K562 (cell line): ENCODE data around the gene PROKR1. TPM values are rescaled to one million over a fixed set of nuclear protein-coding genes. Genes with fewer than 3 reads are reported as not detected.

ENCODE experiments used
- ATAC-seq: fragments of 200-7000 bp; cut with Tn5 transposase; 3 replicates; pipeline ENCODE4 v1.9.1; 2020; ENCODE audit warnings: moderate library complexity
- BruUV-seq: library from RNA; stranded (reverse); fragments of 400-500 nt; replicated peaks from 2 replicates; lab custom pipeline; 2021; lab: Mats Ljungman, UMichigan
- CTCF ChIA-PET: fragments of 300-600 bp; formaldehyde crosslinking; extraction: SDS; loops from one replicate; lab custom pipeline; 2021; ENCODE audit warnings: low intra/inter-chr PET ratio; lab: Yijun Ruan, JAX
- POLR2A ChIA-PET: fragments of 300-600, 350-650 bp; sonication (Branson Sonifier 250); formaldehyde crosslinking; extraction: SDS; loops from one replicate; lab custom pipeline; 2021; ENCODE audit warnings: antibody characterized with exemption, inconsistent platforms; lab: Yijun Ruan, JAX
- DNase-seq, 4 experiments: peaks; one replicate each; pipeline versions ENCODE4 v3.0.0 to v3.0.0-alpha.2; 2011 to 2018; ENCODE audit warnings: low spot score in 3 of 4, mixed read lengths in 3 of 4; ENCODE audit errors: extremely low read depth in 1 of 4
- FAIRE-seq: peaks from 2 replicates; lab custom pipeline; 2011; peaks lifted over from hg19 to GRCh38; lab: Jason Lieb, UNC
- H2AFZ ChIP-seq: 2 replicates; pipeline ENCODE4 v1.6.0; 2011; ENCODE audit warnings: low read depth, low read length, control low read depth, inconsistent platforms
- H3K27ac ChIP-seq: fragments of 200-600 bp; 3 replicates; pipeline ENCODE4 v1.8.0; 2011; ENCODE audit warnings: low read depth, mild to moderate bottlenecking, control low read depth, inconsistent platforms, low read length, moderate library complexity, mixed read lengths; ENCODE audit errors: extremely low read depth
- H3K27me3 ChIP-seq, 2 experiments: fragments of 300-600 bp in 1 of 2; 2 replicates in 1 of 2; 3 replicates in 1 of 2; pipeline versions ENCODE4 v1.6.0 to v1.8.0; 2011; ENCODE audit warnings: inconsistent platforms in 2 of 2, low read length in 2 of 2, mild to moderate bottlenecking in 1 of 2, mixed read lengths in 1 of 2, moderate library complexity in 1 of 2; ENCODE audit not compliant: control insufficient read depth in 2 of 2, insufficient read depth in 2 of 2
- H3K36me3 ChIP-seq: fragments of 300-600 bp; 3 replicates; pipeline ENCODE4 v1.8.0; 2011; ENCODE audit warnings: mild to moderate bottlenecking, low read length, inconsistent platforms; ENCODE audit not compliant: control insufficient read depth, insufficient read depth
- H3K4me1 ChIP-seq, 2 experiments: fragments of 200-600 bp in 1 of 2; replicated peaks in 1 of 2; 2 replicates in 1 of 2; 3 replicates in 1 of 2; pipeline versions ENCODE4 v1.5.1 to v1.8.0; 2011; ENCODE audit warnings: inconsistent platforms in 2 of 2, low read length in 2 of 2, mild to moderate bottlenecking in 1 of 2, mixed read lengths in 1 of 2, moderate library complexity in 1 of 2; ENCODE audit not compliant: control insufficient read depth in 2 of 2, insufficient read depth in 2 of 2
- H3K4me2 ChIP-seq: 2 replicates; pipeline ENCODE4 v1.6.1; 2011; ENCODE audit warnings: low read length, control low read depth, inconsistent platforms, mixed read lengths; ENCODE audit not compliant: insufficient read depth
- H3K4me3 ChIP-seq: fragments of 200-600 bp; sonication (generic), shearing (Covaris generic); 2 replicates; pipeline ENCODE4 v1.5.1; 2016; ENCODE audit warnings: control low read depth, inconsistent platforms
- H3K79me2 ChIP-seq: fragments of 200-600 bp; 3 replicates; pipeline ENCODE4 v1.8.0; 2011; ENCODE audit warnings: low read length, inconsistent platforms; ENCODE audit not compliant: control insufficient read depth, insufficient read depth
- H3K9ac ChIP-seq, 2 experiments: 2 replicates each; pipeline versions ENCODE4 v1.6.0 to v1.6.1; 2011; ENCODE audit warnings: low read depth in 2 of 2, low read length in 2 of 2, control low read depth in 1 of 2, inconsistent platforms in 1 of 2, mild to moderate bottlenecking in 1 of 2, mixed read lengths in 1 of 2; ENCODE audit not compliant: insufficient read depth in 1 of 2
- H3K9me1 ChIP-seq: one replicate; pipeline ENCODE4 v1.6.0; 2011; ENCODE audit warnings: inconsistent platforms, mild to moderate bottlenecking, low read length, moderate library complexity; ENCODE audit not compliant: control insufficient read depth, insufficient read depth
- H3K9me3 ChIP-seq: replicated peaks from 2 replicates; pipeline ENCODE4 v1.5.1; 2011; ENCODE audit warnings: low read depth, low read length, inconsistent platforms; ENCODE audit not compliant: control insufficient read depth, insufficient read depth
- H4K20me1 ChIP-seq: replicated peaks from 2 replicates; pipeline ENCODE4 v1.6.1; 2011; ENCODE audit warnings: low read length, inconsistent platforms, mixed read lengths; ENCODE audit not compliant: control insufficient read depth, insufficient read depth
- ATF3 ChIP-seq, 2 experiments: fragments of 450-650 bp in 1 of 2; sonication (generic) in 1 of 2; formaldehyde crosslinking in 1 of 2; IDR thresholded peaks in 1 of 2; conservative IDR thresholded peaks in 1 of 2; 2 replicates each; pipeline versions ENCODE4 v1.6.1 to v1.8.1; 2016 to 2023; ENCODE audit warnings: mild to moderate bottlenecking in 2 of 2, moderate library complexity in 2 of 2, inconsistent platforms in 1 of 2, missing genetic modification reagents in 1 of 2
- CHCHD3 ChIP-seq: fragments of 250-450 bp; sonication (Bioruptor Pico); IDR thresholded peaks from 2 replicates; pipeline ENCODE4 v2.1.2; 2022; ENCODE audit warnings: mild to moderate bottlenecking
- CHD1 ChIP-seq: fragments of 200-600 bp; sonication (generic); IDR thresholded peaks from one replicate; pipeline ENCODE4 v1.6.1; 2012; ENCODE audit warnings: mild to moderate bottlenecking, moderate library complexity, low read length, inconsistent platforms
- DPF2 ChIP-seq: fragments of 450-650 bp; IDR thresholded peaks from 2 replicates; pipeline ENCODE4 v1.6.1; 2016
- FOSL1 ChIP-seq: fragments of 200-800 bp; sonication (Bioruptor generic); conservative IDR thresholded peaks from 2 replicates; pipeline ENCODE4 v1.6.1; 2016; ENCODE audit warnings: missing genetic modification characterization, missing compliant biosample characterization
- GABPB2 ChIP-seq: fragments of 250-450 bp; sonication (Bioruptor Pico); conservative IDR thresholded peaks from 2 replicates; pipeline ENCODE4 v1.5.1; 2021; ENCODE audit warnings: mild to moderate bottlenecking
- HMGN3 ChIP-seq: IDR thresholded peaks from 2 replicates; pipeline ENCODE4 v1.6.1; 2011; ENCODE audit warnings: borderline replicate concordance, low read depth, mild to moderate bottlenecking, mixed read lengths, low read length; ENCODE audit not compliant: insufficient read length; ENCODE audit errors: extremely low read depth
- KDM5B ChIP-seq: fragments of 200-600 bp; sonication (generic); IDR thresholded peaks from 2 replicates; pipeline ENCODE4 v1.6.1; 2012; ENCODE audit warnings: low read depth, mild to moderate bottlenecking, moderate library complexity, low read length, control low read depth, inconsistent platforms; ENCODE audit not compliant: insufficient replicate concordance
- LCOR ChIP-seq: sonication (generic); formaldehyde crosslinking; IDR thresholded peaks from 2 replicates; pipeline ENCODE4 v1.8.0; 2022; ENCODE audit warnings: mild to moderate bottlenecking, missing genetic modification reagents
- MYNN ChIP-seq, 2 experiments: sonication (generic); formaldehyde crosslinking in 1 of 2; IDR thresholded peaks; 2 replicates each; pipeline versions ENCODE4 v1.5.0 to v1.6.1; 2016 to 2020; ENCODE audit warnings: antibody characterized with exemption in 1 of 2, missing genetic modification reagents in 1 of 2
- NRF1 ChIP-seq, 2 experiments: fragments of 450-650 bp; IDR thresholded peaks in 1 of 2; conservative IDR thresholded peaks in 1 of 2; 2 replicates each; pipeline ENCODE4 v1.6.1; 2014; ENCODE audit warnings: mild to moderate bottlenecking in 2 of 2
- RUNX1 ChIP-seq: sonication (generic); IDR thresholded peaks from 2 replicates; pipeline ENCODE4 v1.6.1; 2016; ENCODE audit warnings: antibody characterized with exemption, low read depth
- SMARCC2 ChIP-seq: fragments of 450-650 bp; IDR thresholded peaks from 2 replicates; pipeline ENCODE4 v1.6.1; 2017; ENCODE audit warnings: antibody characterized with exemption, moderate library complexity, mild to moderate bottlenecking, low read depth
- TAF15 ChIP-seq: fragments of 200-400 bp; formaldehyde crosslinking; IDR thresholded peaks from 2 replicates; pipeline ENCODE4 v1.6.1; 2017; ENCODE audit warnings: mild to moderate bottlenecking, low read depth, low read length, moderate library complexity
- YY1 ChIP-seq, 3 experiments: IDR thresholded peaks; 2 replicates each; pipeline ENCODE4 v1.6.1; 2011; ENCODE audit warnings: low read length in 2 of 3, mild to moderate bottlenecking in 2 of 3, moderate library complexity in 2 of 3, borderline replicate concordance in 1 of 3, control low read depth in 1 of 3, low read depth in 1 of 3; ENCODE audit not compliant: insufficient read depth in 3 of 3, insufficient replicate concordance in 2 of 3, control insufficient read depth in 1 of 3, insufficient read length in 1 of 3; ENCODE audit errors: extremely low read depth in 1 of 3
- ZC3H4 ChIP-seq: sonication (generic); formaldehyde crosslinking; IDR thresholded peaks from 2 replicates; pipeline ENCODE4 v1.9.0; 2021; ENCODE audit warnings: missing genetic modification reagents, borderline replicate concordance
- ZNF280B ChIP-seq: fragments of 250-450 bp; sonication (Bioruptor Pico); IDR thresholded peaks from 2 replicates; pipeline ENCODE4 v1.5.1; 2021; ENCODE audit warnings: mild to moderate bottlenecking
- ZNF384 ChIP-seq: IDR thresholded peaks from 2 replicates; pipeline ENCODE4 v1.6.1; 2012; ENCODE audit warnings: low read depth, low read length, improper control_type of control experiment
- ZNF696 ChIP-seq: fragments of 250-450 bp; sonication (Bioruptor Pico); conservative IDR thresholded peaks from 2 replicates; pipeline ENCODE4 v1.4.0; 2020; ENCODE audit warnings: mild to moderate bottlenecking, moderate library complexity
- WGBS: fragments of 100-300 bp; shearing (Covaris generic); methylation state at CpG from one replicate; pipeline ENCODE4 v1.1.6; 2016; ENCODE audit warnings: low coverage, mixed read lengths; ENCODE audit not compliant: insufficient coverage; ENCODE audit errors: missing lambda C conversion rate; 5-methylcytosine and 5-hydroxymethylcytosine counted together
- in situ Hi-C: fragments of 300-500 bp; cut with MboI; formaldehyde crosslinking; loops from 4 replicates; pipeline ENCODE4 v1.15.0; 2018; ENCODE audit warnings: inconsistent platforms, mixed read lengths
- intact Hi-C: fragments of 100-400 bp; cut with micrococcal nuclease; formaldehyde crosslinking; loops from 2 replicates; pipeline ENCODE4 v1.14.2; 2022
- polyA plus RNA-seq, 8 experiments: library from polyadenylated mRNA; depleted of rRNA in 4 of 8; stranded (reverse) in 5 of 8; unstranded in 3 of 8; fragments of >200 nt; fragmentation: Nextera tagmentation in 2 of 8; fragmentation: Illumina TruSeq in 1 of 8; extraction: Ambion mirVana in 2 of 8; extraction: Trizol in 1 of 8; gene quantifications; 2 replicates each; pipeline versions ENCODE4 v1.2.1 to v1.2.3, GENCODE V29; 2011 to 2014; ENCODE audit warnings: inconsistent platforms in 1 of 8, missing spikeins in 1 of 8
- total RNA-seq, 7 experiments: library from RNA; depleted of rRNA in 6 of 7; stranded (reverse); fragments of >200 nt in 6 of 7; fragmentation: Illumina TruSeq in 2 of 7; extraction: Trizol in 2 of 7; gene quantifications; 2 replicates each; pipeline versions ENCODE4 v1.2.1 to v1.2.3, GENCODE V29; 2011 to 2021; ENCODE audit warnings: low replicate concordance in 1 of 7

PROKR1 gene
- total and polyA plus RNA-seq, 9 of the 15 experiments (the other 6 are each of a cell fraction or from before 2014, with no cell fraction given), result 0.01 to 0.18 (median 0.09) TPM; not detected in 1

GRCh38 chr2:68605939-68606338 is 37.4 kb upstream of the PROKR1 start (continued):
- TF ChIP-seq ATF3 (IDR thresholded peaks at IDR 0.05) (peak; percentile 21; the same call in 1 of the 2 replicates), ATF3 (CRISPR knock-in tag; conservative IDR thresholded peaks at IDR 0.05) (no peak), NRF1 (conservative IDR thresholded peaks at IDR 0.05 in 1 of 2, IDR thresholded peaks at IDR 0.05 in 1 of 2) (no peak), FOSL1 (tag) (0 out of 2 replicates have a peak, but pooled peaks have one; percentile 13), DPF2 (peak; percentile 33; the same call in 1 of the 2 replicates), SMARCC2 (0 out of 2 replicates have a peak, but pooled peaks have one; percentile 16)
- TF ChIP-seq, all 486 proteins: peak for 14

- Histone ChIP-seq H3K4me1 (peaks cover 0 to 10% of the 10 kb centered on the region in 2 experiments; a peak in 2 of 5 replicates), H3K9me1 (no peaks in the 10 kb centered on the region), H3K9ac (no peak overlapping the region), H2AFZ (peak overlapping the region; percentile 86), H3K4me2 (peak overlapping the region; percentile 48; the same call in 1 of the 2 replicates), H3K36me3 (no peaks in the 10 kb centered on the region), H3K4me3 (no peak overlapping the region), H4K20me1 (no peaks in the 10 kb centered on the region), H3K27ac (no peak overlapping the region), H3K9me3 (no peaks in the 10 kb centered on the region), H3K79me2 (no peaks in the 10 kb centered on the region), H3K27me3 (no peaks in the 10 kb centered on the region)
- POLR2A ChIA-PET, result no interaction called here
- ATAC-seq (no peak), DNase-seq (no peak), FAIRE-seq (no peak)
- intact Hi-C loops (no loop called here), in situ Hi-C loops (no loop called here)
- 51% methylated on average over 4 of the region's 4 CpGs for WGBS
- CTCF ChIA-PET, result no interaction called here
- BruUV-seq, result no TSS peak
- TF ChIP-seq RUNX1 (no peak), GABPB2 (CRISPR knock-in tag) (no peak), CHCHD3 (CRISPR knock-in tag) (no peak), KDM5B (no peak), ZNF280B (no peak), HMGN3 (no peak), MYNN (IDR thresholded peaks at IDR 0.05) (no peak), MYNN (CRISPR knock-in tag; IDR thresholded peaks at IDR 0.05) (no peak), ZNF384 (no peak), CHD1 (no peak), ZNF696 (no peak), ZC3H4 (CRISPR knock-in tag) (no peak), YY1 (IDR thresholded peaks at IDR 0.05; ENCODE audit: borderline replicate concordance in 1 of 3, control insufficient read depth in 1 of 3, extremely low read depth in 1 of 3, insufficient read depth in 3 of 3, insufficient read length in 1 of 3, insufficient replicate concordance in 2 of 3, low read depth in 1 of 3, low read length in 2 of 3) (no peak), TAF15 (no peak), LCOR (CRISPR knock-in tag) (no peak)
Measured at GRCh38 chr2:68606759-68607158, 36.6 kb upstream of the PROKR1 start.
